GM21723 (cell line): Measurements from ENCODE around the gene KLHL15.
"Not testable (repeated sequence)": the region's sequence is repeated elsewhere in the genome, so short reads cannot be mapped to it uniquely, and the experiment has no call there.

Experiments
- ATAC-seq: cut with Tn5 transposase; IDR thresholded peaks from one replicate; pipeline ENCODE4 v1.9.1; 2021; ENCODE audit warnings: mild to moderate bottlenecking, moderate library complexity; ENCODE audit not compliant: unreplicated experiment

KLHL15 gene, protein sequence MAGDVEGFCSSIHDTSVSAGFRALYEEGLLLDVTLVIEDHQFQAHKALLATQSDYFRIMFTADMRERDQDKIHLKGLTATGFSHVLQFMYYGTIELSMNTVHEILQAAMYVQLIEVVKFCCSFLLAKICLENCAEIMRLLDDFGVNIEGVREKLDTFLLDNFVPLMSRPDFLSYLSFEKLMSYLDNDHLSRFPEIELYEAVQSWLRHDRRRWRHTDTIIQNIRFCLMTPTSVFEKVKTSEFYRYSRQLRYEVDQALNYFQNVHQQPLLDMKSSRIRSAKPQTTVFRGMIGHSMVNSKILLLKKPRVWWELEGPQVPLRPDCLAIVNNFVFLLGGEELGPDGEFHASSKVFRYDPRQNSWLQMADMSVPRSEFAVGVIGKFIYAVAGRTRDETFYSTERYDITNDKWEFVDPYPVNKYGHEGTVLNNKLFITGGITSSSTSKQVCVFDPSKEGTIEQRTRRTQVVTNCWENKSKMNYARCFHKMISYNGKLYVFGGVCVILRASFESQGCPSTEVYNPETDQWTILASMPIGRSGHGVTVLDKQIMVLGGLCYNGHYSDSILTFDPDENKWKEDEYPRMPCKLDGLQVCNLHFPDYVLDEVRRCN

DNA sequence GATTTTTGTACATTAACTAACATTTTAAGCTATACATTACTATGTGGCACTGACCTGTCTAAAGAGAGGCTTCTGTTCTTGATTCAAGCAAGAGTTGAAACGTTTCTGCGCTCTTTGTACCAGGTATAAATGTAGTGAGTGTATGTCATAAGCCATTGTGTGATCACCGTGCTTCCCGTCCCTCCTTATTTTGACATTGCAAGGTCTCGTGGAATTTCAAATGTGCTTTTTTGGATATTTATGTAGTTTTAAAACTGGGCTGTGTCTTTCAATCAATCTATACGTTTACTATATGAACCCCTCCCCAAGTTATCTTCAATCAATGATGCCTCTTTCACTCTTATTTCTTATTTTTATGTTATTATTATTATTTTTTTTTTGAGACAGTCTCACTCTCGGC, at the start of gene KLHL15:
Gene KLHL15, minus strand, starts transcription at position 101 of the 400 bp plus-strand sequence. CDS start 20,493 bp downstream, outside the sequence.
- no peak for ATAC-seq

DNA sequence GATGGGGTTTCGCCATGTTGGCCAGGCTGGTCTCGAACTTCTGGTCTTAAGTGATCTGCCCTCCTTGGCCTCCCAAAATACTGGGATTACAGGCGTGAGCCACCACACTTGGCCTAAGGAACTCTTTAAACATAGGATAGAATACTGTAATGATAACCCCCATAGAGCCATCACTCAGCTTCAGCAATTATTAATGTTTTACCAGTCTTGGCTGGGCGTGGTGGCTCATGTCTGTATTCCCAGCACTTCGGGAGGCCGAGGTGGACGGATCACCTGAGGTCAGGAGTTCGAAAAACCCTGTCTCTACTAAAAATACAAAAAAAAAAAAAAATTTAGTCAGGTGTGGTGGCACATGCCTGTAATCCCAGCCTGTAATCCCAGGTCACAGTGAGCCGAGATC, 42.9 kb upstream of the KLHL15 start:
- ATAC-seq, result no peak

DNA sequence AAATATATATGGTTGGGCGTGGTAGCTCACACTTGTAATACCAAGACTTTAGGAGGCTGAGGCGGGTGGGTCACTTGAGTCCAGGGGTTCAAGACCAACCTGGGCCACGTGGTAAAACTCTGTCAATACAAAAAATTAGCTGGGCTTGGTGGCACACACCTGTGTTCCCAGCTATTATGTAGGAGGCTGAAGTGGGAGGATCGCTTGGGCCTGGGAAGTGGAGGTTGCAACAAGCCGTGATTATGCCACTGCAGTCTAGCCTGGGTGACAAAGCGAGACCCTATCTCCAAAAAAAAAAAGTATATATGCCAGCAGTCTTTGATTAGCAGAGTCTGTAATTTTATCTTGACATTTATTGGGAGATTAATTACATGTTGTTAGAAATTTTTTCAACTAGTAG, 36.5 kb upstream of the KLHL15 start:
- no peak for ATAC-seq

DNA sequence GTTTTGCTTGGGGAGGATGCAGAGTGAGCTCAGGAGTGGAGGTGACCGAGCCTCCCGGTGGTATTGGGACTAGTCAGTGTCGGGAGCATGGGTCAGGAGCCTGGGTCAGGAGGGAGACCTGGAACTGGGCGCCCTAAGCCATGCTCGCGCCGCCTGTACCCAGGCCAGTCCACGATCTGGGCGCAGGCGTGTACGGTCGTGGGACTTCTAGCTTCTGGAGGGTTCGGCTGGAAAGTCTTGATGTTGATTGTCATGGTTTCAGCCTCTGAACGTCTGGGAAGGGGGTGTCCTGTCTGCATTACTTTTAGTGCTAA, 28.0 kb upstream of the KLHL15 start:
- peak; percentile 18 for ATAC-seq

DNA sequence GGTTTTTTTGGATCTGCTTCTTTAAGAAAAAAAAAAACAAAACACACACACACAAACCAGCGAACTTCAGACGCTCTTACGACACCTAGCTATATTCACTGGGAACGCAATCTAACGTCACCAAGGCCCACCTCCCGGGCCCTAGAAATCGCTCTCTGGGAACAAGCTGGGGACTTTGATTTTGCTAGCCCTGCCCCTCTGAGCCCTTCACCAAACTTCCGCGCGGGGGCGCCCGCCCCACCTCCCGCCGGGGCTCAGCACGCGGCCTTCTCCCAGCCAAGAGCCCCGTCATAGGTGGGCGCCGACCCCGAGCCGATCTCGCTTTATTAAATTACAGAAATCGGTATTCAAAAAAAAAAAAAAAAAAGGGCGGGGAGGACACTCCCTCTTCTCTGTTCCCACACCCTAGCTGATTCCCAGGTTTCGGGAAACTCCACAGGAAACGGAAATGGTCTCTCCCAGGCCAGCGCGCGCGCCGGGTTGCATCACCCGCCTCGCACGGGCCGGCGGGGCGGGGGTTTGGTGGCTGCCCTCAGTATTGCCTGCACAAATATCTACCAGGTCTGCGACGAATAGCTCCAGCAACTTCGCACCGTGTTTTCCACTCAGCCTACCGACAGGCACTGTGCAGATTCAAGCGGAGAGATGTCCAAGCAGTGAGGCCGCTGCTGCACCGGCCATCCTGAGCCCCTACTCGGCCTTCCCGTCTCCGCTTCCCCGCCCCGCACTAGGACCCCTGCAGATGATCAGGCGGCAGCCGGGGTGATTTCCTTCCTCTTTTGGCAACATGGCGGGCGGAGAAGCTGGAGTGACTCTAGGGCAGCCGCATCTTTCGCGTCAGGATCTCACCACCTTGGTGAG, 27.4 kb upstream of the KLHL15 start, which contains the start of gene EIF2S3:
Gene EIF2S3, plus strand, starts transcription at position 775 of the 861 bp plus-strand sequence. Its CDS starts 13 bp downstream, at position 788.
- peak; percentile 96 for ATAC-seq

DNA sequence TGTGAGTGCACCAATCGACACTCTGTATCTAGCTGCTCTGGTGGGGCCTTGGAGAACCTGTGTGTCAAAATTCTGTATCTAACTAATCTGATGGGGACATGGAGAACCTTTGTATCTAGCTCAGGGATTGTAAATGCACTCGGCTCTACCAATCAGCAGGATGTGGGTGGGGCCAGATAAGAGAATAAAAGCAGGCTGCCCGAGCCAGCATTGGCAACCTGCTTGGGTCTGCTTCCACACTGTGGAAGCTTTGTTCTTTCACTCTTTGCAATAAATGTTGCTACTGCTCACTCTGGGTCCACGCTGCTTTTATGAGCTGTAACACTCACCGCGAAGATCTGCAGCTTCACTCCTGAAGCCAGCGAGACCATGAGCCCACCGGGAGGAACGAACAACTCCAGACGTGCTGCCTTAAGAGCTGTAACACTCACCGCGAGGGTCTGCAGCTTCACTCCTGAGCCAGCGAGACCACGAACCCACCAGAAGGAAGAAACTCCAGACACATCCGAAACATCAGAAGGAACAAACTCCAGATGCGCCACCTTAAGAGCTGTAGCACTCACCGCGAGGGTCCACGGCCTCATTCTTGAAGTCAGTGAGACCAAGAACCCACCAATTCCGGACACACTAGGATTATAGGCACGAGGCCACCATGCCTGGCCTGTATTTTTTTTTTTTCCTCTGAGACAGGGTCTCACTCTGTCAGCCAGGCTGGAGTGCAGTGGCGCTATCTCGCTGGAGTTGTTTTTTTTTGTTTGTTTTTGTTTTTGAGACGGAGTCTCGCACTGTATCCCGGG, 23.7 kb upstream of the KLHL15 start:
- ATAC-seq, result not testable (repeated sequence)

GRCh38 chrX:24049643-24050042, 22.7 kb upstream of the KLHL15 start:
- not testable (repeated sequence) for ATAC-seq

GRCh38 chrX:24046060-24046459, 19.1 kb upstream of the KLHL15 start:
- not testable (repeated sequence) for ATAC-seq

- ATAC-seq, result no peak
Observed at GRCh38 chrX:24037729-24038128, 10.7 kb upstream of the KLHL15 start.

DNA sequence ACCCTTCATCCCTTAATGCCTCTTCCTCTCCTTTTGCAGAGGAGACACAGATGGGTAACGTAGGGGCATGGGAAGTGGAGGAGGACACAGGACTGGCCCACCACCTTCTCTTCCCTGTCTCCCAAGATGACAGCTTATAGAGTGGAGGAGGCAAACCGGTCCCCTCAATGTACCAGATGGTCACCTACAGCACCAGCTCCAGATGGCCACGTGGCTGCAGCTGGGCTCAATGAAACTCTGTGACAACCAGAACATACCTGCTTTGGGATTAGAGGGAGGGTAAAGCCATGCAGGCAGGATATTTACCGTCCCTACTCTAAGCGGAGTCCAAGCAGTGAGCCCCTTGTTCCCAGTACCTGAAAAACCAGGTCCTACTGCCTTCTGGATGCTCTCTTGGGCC, 7.5 kb upstream of the KLHL15 start:
- ATAC-seq, result no peak

GRCh38 chrX:24030597-24030996, 3.6 kb upstream of the KLHL15 start:
- no peak for ATAC-seq

DNA sequence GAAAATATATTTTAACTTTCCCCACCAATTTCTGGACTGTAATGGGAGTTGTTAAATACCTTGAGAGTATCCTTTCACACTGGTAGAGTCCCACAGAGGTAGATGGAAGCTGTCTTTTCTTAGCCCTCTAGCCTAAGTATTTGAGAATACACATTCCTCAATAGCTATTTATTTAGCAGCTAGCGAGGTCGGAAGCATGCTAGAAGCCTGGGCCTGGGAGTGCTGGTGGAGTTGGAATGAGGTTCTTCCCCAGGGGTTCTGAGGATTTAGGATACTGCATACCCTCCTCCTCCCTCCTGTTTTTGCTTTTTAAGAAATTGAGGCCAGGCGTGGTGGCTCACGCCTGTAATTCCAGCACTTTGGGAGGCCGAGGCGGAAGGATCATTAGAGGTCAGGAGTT, 999 bp upstream of the KLHL15 start:
- ATAC-seq, result no peak

- no peak for ATAC-seq
Observed at GRCh38 chrX:24026432-24026831, 554 bp downstream of the KLHL15 start.

- ATAC-seq, result peak; percentile 29
Observed at GRCh38 chrX:24025741-24026403, 1.1 kb downstream of the KLHL15 start.

DNA sequence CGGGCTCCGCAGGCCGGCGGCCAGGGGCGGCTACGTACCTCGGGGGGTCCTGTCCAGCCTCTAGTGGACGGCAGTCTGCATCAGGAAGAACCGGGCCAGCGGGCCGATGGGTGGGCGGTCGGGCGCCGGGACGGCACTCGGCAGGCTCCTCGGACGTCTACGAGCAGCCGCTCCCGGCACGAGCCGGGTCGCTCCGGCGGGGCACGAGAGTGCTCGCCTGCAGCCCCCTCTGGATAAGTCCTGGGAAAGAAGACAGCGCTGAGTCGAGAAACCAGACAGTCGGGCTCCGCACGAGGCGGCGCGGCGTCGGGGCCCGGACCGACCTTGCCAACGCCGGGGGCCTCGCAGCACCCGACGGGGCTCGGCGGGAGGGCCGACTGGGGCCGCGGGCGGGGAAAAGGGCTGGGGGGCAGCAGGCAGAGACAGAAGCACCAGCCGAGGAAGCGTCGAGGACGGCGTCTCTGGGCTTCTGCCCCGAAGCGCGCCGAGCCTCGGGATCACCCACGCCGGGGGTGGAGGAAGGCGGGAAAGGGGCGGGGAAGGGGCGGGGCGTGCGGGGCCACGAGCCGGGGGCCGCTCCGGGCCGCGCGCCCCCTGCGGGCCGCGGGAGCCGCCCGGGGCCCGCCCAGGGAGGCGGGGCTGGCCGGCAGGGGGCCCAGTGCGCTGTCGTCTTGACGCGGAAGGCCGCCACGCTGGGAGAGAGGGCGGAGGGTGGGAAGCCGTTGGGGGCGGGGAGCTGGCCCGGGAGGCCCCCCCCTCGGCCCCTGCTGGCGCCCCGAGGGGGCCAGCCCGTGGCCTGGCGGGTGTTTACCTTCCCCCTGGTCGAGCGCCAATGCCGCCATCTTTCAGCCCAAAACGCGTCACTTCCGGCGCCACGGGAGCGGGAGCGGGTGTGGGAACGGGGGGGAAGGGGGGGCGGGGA, 1.9 kb downstream of the KLHL15 start:
- peak; percentile 88 for ATAC-seq

- peak; percentile 13 for ATAC-seq
Observed at GRCh38 chrX:24023972-24024669, 2.9 kb downstream of the KLHL15 start.

DNA sequence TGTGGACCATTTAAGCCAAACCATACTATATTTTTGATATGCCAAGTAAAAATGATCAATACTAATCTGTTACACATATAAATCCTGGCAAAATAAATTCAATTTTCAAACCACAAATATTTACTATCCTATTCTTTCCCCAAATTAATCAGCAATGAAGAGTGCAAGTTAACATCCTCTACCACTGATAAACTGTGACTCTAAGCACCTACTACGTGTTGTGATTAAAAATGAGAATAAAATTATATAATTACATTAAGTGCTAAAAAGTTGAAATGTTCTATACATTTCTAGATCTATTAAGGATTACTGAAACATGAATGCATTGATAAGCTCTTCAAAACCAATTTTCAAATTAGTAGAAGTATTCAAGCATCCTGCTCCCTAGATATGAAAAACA, 3.4 kb downstream of the KLHL15 start:
- no peak for ATAC-seq

- ATAC-seq, result no peak
Observed at GRCh38 chrX:24020306-24020876, 6.6 kb downstream of the KLHL15 start.
